Kasumi-1 (cell line): ENCODE results near the gene SNRK.

ENCODE experiments used
- DNase-seq, 2 experiments: peaks; one replicate each; lab custom pipeline; 2025; lab: John Stamatoyannopoulos, UW

Gene SNRK

DNA sequence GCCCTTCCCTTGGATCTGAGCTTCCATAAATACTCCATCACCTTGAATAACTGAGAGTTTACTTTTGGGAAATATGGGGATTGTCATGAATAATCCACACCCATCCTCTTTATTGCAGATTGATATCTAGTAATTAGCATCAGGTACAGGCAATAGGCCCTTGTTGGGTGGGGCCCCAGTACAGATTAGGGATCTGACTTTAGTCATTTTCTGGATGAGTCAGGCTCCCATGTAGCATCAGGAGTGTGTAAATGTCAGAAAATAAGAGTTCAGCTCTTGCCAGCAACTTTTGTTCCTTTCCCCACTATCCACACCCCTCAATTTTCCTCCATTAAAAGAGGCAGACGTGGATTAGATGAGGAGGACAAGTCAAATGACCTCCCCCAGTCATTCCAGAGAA lies 17.7 kb upstream of the SNRK start:
- DNase-seq: no peak

DNA sequence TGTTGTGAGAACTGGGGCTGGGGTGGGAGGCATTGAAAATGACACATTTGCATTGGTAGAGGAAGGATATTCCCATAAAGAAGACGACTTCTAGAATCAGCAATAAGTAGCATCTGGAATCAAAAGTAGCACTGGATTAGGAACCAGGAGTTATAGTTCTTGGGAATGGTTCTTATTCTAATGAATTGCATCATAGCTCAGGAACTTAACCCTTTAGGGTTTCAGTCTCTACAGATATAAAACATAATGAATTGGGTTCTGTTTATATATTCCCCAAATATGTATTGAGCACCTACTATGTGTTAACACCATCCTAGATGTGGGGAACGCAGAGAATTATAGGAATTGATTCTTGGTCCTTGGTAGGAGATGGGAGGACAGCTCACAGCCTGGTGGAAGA lies 16.3 kb upstream of the SNRK start:
- DNase-seq: no peak

DNA sequence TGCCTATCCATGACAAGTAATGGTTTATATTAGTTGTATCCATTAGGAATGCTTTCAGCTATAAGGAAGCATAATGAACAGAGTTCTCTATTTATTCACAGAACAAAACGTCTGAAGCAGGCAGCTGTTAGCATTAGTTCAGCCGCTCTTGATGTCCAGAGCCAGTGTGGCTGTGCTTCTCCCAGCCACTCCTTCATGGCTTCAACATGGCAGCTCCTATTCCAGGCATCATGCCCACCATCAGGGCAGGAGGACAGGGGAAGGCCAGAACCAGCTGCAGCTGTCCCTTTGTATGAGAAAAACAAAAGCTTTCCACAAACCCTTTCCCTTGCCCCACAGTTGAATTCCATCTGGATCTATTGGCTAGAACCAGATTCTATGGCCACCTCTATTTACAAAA lies 12.9 kb upstream of the SNRK start:
- no peak for DNase-seq

DNA sequence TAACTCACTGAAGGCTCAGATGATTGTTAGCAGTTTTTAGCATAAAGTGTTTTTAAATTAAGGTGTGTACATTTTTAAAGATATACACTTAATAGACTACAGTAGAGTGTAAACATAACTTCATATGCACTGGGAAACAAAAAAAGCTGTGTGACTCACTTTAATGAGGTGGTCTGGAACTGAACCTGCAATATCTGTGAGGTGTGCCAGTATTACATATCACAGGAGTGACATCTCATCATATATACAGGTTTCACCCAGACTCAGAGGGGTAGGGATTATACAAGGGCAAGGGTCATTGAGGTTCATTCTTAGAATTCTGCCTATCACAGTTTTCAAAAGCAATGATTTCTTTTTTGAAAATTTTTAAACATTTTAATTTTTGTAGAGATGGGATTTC lies 7.3 kb upstream of the SNRK start:
- DNase-seq: no peak

DNA sequence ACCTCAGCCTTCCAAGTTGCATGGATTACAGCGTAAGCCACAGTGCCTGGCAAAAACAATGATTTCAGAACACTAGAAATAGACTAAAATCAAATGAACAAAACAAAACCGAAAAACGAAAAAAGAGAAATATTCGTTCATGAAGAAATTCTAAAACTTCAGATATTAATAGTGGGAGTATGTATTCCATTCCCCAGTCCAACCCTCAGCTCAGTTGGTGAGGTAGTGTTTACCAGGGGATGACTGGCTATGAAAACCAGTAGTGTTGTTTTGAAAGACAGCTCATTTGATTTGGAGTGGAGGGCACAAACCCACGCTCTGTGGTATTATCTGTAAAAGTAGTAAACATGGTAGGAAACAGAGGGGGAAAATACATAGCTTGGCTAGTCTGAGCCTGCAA lies 6.8 kb upstream of the SNRK start:
- no peak for DNase-seq

DNA sequence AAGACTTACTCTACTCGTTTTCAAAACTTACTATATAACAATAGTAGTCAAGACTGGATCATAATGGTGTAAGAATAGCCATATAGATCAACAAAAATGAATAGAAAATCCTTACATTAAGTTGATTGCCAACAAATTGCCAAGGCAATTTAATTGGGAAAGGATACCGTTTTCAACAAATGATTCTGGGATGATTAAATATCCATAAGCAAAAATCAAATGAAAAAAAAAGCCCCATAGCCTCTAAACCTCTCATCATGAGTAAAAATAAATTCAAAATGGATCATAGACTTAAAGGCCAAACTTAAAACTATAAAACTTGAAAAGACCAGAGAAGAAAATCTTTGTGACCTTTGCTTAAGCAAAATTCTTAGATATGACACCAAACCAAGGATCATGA lies 5.3 kb upstream of the SNRK start:
- no peak for DNase-seq

DNA sequence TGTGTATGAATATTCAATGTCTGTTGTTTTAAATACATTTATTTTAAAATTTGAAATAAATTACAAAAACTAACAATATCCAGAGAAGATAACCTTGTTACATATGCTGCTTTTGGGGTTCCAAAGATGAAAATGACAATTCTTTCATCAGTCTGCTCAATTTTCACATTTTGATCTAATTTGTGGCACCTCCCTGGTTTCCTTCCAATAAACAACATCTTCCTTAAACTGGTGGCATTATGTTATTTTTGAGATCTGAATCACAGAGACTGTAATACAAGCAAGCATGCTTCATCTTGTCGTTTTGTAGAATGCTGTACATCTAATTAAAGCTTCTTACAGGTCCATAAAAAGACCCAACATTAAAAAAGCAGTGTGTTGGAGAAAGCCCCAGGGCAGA lies 2.2 kb upstream of the SNRK start:
- DNase-seq: no peak

DNA sequence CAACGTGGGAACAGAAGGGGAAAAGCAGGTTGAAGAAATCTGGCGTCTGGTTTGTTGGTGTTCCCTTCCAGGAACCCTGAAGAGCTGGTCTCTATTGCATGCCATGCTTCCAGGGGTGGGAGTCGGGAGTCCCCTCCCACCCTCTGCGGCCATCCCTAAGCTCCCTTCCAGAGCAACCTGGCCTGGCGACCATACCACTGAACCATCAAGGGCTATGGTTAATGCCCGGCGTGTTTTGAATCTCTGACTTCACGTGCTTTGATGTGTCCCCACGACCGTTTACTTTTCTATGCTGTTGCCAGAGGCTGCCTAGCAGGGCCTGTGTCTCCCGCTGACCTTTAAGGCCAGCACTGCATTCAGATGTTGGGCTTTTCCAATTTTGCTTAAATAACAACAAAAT lies 696 bp upstream of the SNRK start:
- DNase-seq: no peak

DNA sequence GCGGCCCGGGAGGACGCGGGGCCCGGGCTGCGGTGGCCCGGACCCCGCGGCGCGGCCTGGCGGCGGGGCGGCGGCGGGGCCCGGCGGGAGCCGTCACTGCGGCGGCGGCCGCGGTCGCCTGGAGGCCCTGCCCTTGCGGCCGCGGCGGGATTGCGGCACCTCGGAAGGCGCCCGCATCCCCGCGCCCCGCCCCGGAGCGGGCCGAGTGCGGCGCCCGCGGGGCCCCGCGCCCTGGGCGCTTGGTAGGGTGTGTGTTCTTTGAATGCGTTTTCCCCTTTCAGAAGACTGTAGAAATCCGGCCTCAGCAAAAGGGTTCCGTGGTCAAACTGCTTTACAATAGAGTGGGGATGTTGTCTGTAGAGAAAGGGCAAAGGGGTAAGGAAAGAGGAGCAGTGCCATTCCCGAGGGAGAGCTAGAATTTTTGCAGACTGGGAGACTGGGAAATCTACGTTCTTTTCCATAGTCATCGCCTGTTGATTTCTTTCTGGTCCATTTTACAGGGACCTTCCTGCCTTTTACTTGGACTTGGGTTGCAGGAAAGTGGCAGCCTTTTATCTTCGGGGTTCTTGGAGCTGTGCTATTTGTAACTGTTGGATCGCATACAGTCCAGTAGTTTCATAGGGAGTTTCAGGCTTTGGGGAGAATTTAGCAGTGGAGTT lies 630 bp downstream of the SNRK start:
- DNase-seq: peak in 1 of 2 experiments; percentile 35

DNA sequence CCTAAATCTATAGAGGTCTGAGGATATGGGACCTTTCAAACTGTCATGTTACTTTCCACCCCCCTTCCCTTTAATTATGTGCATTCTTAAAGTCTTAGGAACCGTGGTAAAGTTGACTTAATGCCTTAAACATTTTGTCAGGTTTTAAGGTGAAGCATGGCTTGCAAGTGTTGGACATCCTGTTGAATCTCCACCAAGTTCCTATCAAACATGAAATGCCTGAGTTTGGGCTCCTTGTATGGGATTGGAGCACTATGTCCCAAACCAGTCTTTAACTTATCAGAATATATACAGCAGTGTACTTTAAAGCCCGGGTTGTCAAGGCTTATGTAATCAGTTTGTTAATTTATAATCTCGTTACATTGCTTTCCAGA lies 1.1 kb downstream of the SNRK start:
- DNase-seq: no peak

DNA sequence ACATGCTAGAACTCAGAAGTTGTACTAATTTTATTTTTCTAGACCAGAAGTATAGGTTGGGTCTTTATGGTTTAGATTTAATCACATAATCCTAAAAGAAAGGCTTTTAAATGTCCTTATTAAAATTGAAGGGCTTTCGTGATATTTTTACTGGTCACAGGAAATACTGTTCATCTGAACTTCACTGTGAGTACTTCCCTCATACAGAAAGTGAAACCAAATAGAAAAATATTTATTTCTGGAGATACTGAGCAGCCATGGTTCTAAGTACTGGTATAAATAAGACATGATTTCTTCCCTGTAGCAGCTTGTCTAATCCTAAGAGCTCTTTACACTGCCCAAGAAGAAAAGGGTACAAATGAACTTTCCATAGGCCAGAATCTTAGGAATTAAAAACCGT lies 2.0 kb downstream of the SNRK start:
- DNase-seq: peak; percentile 37 to 75

DNA sequence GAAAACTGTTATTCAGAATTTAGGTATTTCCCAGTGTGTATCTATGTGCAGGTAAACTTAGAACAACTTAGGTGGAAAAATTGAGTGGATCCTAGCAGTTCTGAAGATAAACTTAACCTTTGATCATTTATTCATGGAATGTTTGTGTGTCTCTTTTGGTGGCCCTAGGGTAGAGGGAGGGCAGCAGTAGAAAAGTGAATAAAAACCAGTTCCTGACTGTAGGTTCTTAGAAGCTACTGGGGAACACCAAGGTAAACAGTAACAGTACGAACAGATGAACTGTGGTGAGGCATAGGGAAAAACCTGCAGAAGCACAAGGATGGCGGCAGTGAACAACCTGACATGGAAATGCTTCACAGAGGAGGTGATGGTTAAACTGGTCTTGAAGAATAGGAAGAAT lies 2.5 kb downstream of the SNRK start:
- DNase-seq: no peak

DNA sequence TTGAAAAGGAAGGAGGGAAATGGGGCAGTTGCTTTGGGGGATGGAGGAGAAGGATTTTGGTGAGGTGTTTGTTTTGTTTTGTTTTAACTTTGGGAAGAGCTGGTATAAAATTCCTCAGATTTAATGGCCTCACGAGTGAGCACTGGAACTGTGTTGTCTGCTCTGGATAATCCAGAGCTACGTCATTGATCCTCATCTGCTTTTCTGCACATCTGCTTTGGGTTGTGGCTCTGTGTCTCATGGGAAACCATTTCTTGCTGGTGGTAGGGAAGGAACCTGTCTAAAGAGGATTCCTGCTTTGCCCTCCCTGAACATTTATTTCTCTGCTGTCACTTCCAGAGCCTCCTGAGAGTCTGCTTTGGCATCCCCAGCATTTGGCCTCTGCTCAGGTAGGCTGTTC lies 3.1 kb downstream of the SNRK start:
- DNase-seq: no peak

DNA sequence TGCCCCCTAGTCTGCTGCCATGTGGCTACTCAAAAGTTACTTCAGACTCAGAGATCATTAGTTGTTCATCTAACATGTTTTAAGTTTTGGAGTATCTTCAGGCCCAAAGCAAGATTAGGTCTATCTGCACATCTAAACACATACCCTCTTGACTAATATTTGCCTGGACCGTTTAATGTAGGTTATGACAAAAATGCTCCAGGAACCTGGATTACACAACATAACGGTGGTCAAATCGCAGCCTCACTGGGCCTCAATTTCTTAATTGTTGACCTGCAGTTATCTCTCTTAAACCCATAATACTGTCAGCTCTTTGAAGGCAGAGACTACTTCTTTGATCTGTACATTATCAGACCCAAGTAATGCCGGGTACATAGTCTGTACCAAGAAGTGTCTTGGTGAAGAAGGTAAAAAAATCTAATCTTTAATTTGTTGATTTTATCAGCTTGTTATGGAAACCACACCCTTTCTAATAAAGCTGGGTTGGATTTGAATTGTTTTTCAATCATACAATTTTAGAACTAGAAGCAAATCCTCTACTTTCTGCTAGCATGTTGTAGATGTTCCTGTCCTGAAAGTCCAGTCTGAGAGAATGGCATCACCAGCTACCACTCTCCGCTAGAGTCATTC lies 3.6 kb downstream of the SNRK start:
- DNase-seq: no peak

DNA sequence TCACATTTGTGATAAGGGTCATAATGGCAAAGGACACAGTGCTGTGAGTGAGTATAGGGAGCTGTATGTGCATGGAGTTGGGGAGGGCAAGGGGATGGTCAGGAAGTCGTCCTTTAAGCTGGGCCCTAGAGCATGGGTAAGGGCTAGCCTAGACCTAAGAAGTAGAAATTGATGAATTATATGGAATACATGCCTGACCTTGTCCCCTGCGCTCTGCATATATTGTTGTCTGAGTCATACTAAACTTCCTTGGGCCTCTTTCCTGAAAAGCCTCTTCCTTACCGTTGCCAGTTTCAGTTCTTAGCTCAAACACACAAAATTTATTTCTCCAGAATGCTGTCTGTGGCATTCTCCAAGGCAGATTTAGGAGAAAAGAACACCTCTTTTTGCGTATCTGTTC lies 4.6 kb downstream of the SNRK start:
- DNase-seq: peak; percentile 37 to 40

DNA sequence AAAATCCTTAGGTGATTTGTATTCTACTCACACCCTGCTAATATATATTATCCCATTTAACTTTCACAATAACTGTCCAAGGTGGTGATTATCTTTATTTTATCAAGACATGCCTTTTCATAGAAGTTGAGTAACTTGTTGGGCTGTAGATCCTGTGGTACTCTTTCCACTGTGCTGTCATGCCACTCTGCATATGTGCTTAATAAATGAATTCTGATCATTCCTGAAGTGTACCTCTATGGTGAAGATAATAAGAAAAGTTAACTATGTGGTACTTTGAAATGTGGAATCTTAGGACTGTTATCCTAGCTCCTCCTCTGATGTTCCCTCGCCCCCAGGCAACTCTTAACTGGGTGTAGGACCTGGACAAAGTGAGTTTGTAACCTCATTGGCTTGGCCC lies 5.2 kb downstream of the SNRK start:
- DNase-seq: no peak

DNA sequence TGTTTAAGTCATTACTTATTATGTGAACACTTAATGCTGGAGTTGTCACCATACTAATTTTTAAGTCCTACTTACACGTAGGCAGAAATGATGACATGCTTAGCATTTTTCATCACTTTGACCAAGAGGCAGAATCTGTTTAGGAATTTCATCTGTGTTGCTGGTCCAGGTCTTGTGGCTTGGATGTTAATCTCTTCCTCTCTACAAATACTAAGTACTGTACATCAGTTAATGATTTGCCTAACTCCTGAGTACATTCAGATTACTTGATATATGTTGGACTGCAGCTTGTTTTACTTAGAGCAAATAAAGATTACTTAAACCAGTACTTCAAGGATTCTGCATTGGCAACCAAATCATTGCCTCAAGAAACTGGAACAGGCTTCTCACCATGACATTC lies 8.6 kb downstream of the SNRK start:
- no peak for DNase-seq

DNA sequence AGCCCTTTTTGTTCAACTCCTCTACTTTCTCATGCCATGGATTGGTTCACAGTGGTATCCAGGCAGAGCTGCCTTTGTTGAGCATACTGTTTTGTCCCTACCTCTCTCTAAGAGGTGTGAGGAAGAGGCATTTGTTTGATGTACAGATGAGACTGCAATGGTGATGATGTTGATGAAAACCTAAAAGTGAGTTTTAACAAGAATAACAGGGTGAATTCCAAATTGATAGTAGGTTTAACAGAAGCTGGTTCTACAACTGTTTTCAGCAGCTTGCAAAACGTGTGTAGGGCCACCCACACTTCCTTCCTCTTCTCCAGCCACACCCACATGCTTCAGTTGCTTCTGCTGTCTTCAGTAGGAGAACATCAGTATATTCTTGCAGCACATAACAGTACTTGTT lies 10.2 kb downstream of the SNRK start:
- DNase-seq: peak; percentile 97 to 98

DNA sequence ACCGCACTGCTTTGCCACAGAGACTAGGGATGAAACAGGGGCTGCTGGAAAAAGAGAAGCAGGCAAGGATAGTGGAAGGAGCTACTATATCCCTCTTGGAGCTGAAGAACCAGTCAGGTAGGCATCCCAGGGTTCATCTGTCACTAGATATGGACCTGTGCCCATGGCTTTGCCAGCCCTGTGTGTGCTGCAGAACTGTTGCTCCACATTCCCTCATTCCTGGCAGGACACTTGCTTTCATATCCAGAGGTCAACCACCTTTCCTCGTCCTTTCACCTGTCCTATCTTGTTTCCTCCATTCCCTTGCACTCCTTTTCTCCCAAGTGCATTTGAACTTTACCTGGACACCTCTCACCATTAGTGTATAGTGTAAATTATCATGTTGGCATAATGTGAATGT lies 12.0 kb downstream of the SNRK start:
- DNase-seq: no peak

DNA sequence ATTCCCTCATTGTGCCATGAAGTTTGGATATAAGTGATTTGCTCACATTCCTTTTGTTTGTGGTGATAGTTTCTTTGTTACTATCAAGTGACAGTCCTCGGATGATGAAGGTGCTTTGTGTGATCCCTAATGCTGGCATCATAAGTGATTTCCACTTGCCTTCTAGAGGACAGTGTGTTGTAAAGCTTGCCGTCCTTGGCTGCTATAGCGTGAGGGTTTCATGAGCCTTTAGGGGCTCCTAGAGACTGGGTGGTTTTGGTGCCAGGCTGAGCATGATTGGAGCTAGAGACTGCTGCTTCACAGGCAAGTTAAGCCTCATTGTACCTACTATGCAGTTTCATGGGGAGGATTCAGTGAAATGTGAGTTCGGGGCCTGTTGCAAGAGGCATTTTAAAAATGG lies 12.4 kb downstream of the SNRK start:
- no peak for DNase-seq

DNA sequence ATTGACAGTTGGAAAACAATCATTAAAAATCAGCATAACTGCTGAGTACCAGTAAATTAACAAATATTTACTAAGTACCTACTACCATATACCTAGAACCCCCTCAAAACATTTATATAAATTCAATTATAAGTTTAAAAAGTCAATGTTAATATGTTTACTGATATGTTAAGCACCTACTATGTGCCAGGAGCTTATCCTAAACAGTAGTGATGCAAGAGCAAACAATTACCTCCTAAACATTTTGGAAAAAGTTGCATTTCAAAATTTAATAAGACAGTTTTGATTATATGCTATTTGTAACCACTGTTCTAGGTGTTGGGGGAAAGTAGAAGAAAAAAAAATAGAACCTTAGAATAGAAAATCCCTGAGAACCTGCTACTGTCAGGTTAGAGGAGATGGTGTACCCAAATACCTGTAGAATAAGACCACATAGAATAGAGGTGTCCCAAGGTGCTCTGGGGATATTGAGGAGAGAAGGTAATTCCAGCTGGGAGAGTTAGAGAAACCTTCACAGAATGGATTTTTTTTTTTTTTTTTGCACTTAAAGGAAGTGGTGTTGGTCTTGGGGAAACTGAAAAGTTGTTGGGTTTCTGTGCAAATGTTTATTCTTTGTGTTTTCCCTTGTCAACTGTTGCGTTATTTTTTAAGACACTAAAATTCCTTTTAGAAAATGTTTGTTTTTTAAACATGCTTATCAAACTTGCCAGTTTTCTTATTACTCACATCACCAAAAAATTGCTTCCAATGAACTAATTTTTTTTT lies 16.0 kb downstream of the SNRK start:
- DNase-seq: no peak

DNA sequence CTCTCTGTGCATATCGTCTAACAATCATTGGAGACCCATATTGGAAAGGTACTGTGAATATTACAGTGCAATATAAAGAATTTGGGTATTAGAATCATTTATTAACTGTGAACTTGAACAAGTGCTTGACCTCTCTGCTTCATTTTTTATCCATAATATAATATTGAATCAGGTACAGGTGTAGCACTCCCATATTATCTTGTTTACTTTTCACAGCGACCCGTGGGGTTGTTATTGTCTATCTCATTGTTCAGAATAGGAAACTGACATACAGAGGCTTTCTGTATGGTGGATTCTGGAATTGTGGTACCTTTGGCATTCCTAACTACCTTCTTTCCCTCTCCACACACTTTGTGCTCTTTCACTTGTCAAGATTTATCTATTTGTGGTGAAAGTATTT lies 17.8 kb downstream of the SNRK start:
- no peak for DNase-seq

DNA sequence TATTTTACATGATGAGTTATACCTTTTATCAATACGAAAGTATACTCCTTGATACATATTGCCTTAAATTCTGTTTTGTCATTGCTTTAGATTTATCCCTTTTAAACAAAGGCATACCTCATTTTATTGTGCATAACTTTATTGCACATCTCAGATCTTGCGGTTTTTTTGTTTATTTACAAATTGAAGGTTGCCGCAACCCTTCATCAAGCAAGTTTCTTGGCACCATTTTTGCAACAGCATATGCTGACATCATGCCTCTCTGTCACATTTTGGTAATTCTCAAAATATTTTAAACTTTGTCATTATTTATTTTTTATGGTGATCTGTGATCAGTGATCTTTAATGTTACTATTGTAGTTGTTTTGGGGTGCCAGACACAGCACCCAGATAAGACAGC lies 20.9 kb downstream of the SNRK start:
- DNase-seq: no peak

DNA sequence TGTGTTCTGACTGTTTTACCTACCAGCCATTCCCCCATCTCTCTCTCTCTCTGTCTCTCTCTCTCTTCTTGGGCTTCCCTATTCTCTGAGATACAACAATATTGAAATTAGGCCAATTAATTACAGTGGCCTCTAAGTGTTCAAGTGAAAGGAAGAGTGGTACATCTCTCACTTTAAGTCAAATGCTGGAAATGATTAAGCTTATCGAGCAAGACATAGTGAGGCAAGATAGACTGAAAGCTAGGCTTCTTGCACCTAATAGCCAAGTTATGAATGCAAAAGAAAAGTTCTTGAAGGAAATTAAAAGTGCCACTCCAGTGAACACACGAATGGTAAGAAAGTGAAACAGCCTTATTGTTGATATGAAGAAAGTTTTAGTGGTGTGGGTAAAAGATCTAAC lies 21.3 kb downstream of the SNRK start:
- no peak for DNase-seq
